ENCODE results near the gene STX16.
A peak's percentile ranks its signal among the peaks of the same experiment; 100 is the strongest.
"Not testable (repeated sequence)": the region's sequence is repeated elsewhere in the genome, so short reads cannot be mapped to it uniquely, and the experiment has no call there.

STX16 gene

DNA sequence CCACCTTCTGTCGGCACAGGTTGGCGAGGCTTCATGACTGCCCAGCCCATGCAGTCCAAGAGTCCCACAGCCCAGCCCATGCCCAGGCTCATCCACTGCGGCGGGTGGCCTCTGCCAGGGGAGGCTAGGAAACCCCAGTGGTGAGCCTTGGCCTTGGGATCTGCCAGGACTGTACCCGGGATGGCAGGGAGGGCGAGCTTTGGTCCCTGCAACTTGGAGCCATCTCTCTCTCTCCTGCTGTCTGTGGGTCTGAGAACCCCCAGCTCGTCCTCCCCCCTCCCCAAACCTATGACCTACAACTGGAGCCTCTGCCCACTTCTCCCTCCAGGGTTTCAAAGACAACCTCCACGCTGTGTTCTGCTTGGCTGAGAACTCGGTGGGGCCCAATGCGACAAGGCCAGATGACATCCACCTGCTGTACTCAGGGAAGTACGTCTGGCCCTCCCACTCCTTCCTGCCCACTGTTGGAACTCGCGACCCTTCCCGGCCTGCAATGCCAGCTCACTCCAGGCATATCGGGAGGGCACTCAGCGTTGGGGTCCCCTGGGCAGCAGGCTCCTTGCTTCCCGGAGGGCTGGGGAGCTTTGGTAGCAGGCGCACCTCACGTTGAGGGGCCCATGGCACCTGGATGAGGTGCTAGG is 61.2 kb downstream of the STX16 start:
- peak; percentile 10 to 15 for DNase-seq

- peak; percentile 6 to 10 for DNase-seq
Measured at GRCh38 chr20:58712806-58713731, 62.0 kb downstream of the STX16 start.

DNA sequence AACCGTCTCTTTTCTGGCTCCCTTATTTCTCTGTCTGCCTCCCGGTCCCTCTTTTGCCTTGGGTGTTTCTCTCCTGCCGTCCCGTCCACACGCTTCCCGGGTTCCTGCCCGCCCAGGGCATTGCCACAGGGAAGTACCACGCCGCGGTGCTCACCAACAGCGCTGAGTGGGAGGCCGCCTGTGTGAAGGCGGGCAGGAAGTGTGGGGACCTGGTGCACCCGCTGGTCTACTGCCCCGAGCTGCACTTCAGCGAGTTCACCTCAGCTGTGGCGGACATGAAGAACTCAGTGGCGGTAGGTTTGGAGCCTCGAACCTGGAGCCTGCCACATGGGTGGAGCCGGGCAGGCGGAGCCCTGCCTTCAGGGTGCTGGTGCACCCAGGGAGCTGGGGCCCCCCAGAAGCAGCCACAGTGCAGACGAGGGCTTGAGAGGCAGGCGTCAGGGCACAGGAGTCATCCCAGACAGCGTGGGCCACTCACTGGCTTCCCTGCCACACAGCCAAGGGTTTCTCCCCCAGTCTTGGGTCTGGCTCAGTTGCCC is 62.8 kb downstream of the STX16 start:
- DNase-seq: peak; percentile 11

- DNase-seq: peak; percentile 13 to 14
Measured at GRCh38 chr20:58714340-58714922, 63.3 kb downstream of the STX16 start.

DNA sequence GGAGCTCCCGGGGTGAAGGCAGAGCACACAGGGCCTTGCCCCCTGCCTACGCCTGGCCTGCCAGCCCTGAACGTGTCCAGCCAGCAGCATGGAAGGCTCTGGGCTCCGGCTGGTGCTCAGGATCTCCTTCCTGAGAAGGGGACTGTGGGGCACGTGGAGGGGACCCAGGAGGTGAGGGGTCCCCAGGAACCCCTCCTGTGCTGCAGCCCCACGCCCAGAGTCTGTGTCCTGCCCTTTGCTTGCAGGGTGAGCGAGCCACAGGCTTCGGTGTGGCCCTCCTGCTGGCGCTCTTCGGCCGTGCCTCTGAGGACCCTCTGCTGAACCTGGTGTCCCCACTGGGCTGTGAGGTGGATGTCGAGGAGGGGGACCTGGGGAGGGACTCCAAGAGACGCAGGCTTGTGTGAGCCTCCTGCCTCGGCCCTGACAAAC is 63.9 kb downstream of the STX16 start:
- peak in 1 of 2 experiments; percentile 11 for DNase-seq

DNA sequence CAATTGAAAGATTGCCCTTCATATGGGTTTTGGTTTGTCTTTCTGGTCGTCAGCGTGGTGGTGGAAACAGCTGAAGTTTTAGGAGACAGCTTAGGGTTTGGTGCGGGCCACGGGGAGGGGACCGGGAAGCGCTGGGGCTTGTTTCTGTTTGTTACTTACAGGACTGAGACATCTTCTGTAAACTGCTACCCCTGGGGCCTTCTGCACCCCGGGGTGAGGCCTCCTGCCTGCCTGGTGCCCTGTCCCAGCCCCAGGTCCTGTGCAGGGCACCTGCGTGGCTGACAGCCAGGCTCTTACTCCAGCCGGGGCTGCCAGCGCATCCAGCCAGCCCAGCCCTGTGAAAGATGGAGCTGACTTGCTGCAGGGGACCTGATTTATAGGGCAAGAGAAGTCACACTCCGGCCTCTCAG is 64.3 kb downstream of the STX16 start:
- peak in 1 of 2 experiments; percentile 9 for DNase-seq

GRCh38 chr20:58715801-58716475 is 64.9 kb downstream of the STX16 start:
- DNase-seq: peak in 1 of 2 experiments; percentile 9

GRCh38 chr20:58716476-58717277 is 65.6 kb downstream of the STX16 start:
- DNase-seq: peak in 1 of 2 experiments; percentile 12

DNA sequence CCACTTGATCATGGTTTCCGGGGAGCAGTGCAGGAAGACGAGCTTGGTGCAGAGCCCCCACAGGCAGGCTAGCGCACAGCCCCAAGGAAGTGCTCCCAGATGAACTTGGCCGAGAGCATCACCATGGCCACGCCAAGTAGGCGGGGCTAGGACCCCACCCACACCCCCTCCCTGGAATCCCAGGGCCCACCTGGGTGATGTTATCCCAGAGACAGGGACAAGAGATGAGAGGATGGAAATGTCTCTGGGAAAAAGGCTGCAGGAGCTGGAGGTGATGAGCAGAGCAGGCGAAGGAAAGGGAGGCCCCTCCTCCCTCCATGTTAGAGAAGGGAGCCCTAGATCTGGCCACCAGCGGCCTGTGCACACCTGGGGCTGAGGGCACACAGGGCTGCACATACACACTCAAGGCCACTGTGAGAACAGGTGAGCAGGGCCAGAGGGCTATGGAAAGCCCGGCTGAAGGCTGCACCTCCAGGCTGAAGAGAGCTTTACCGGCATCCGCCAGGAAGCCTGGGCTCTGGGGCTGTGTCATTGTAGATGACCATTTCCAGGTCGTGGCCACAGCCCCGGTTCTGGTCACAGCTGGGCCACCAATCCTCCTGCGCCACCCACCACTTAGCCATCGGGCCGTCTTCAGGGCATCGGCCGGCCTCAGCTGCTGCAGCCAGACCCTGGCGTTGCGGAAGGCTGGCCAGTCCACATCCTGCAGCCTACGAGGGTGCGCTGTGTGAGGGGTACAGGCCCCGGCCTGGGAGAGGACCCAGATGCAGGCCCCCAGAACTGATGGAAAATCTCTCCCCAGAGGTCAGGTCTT is 66.4 kb downstream of the STX16 start:
- peak; percentile 11 to 12 for DNase-seq

DNA sequence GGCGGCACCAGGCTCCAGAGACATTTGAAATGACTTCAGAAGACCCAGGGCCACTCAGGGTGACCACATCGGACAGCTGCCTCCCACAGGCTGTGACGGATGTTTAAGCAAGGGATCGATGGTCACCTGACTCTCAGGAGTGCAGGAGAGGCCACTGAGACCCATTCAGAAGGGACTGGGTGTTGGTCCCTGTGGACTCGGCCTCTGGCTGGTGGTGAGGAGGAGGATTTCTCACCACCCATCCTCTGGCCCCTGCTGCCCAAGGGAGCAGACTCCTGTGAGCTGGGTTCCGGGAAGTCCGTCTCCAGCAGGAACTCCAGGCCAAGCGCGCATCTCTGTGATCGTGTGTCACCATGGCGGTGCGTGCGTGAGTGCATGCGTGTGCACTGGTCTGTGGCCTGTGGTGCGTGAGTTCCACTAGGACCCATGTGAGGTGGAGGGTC is 67.1 kb downstream of the STX16 start:
- peak; percentile 12 to 13 for DNase-seq

- DNase-seq: no peak
Measured at GRCh38 chr20:58718729-58719128, 67.6 kb downstream of the STX16 start.

DNA sequence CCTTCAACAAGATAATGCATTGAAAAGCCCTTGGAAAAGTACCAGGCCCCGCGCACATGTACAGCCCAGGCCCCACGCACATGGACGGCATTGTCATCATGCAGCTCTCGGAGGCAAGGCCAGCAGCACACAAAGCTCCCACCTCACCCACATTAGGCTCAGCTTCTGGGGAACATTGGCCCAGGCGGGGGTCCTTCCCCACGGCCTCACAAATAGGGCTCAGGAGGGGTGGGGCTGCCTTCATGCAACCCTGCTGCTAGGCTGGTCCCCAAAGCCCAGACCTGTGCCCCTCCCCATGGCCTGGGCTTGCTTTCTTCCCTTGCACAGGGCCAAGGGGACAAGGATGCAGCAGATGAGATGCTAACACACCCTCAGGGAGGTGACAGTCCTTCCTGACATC is 68.2 kb downstream of the STX16 start:
- DNase-seq: peak; percentile 7 to 12

- DNase-seq: peak in 1 of 2 experiments; percentile 11
Measured at GRCh38 chr20:58719971-58720371, 68.9 kb downstream of the STX16 start.

GRCh38 chr20:58720890-58721289 is 69.8 kb downstream of the STX16 start:
- no peak for DNase-seq

DNA sequence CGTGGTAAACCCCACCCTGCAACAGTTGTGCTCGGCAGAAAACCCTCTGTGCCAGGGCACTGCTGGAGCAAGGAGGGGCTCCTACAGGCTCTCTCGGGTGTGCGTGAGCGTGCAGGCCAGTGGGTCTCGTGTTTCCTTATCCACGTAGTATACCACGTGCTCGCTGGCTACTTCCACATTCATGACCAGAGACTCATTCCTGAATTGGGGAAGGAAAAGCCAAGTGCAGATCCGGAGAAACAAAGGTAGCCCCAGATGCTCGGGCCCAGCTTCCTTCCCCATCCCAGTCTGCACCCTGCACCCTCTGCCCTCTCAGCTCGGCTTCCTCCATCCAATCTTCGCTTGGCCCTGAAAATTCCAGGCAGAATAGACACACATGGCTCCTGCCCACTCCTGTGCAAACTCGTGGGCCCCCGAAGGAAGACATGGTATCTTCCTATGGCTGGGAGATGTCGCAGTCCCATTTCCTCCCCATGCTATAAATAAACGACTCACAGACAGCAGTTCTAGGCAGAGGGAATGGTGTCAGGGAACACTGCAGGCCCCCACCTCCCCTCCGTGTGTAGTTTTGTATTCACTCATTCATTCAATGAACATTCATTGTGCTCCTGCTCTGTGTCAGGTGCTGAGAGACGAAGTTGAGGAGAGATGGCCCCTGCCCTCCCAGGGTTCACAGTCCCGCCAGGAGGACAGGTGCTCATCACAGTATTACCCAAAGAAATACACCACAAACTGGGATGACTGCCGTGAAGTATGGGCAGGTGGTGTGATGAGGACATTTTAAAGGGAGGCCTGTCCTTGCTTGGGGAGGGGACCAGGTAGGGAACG is 71.1 kb downstream of the STX16 start:
- peak in 1 of 2 experiments; percentile 7 for DNase-seq

DNA sequence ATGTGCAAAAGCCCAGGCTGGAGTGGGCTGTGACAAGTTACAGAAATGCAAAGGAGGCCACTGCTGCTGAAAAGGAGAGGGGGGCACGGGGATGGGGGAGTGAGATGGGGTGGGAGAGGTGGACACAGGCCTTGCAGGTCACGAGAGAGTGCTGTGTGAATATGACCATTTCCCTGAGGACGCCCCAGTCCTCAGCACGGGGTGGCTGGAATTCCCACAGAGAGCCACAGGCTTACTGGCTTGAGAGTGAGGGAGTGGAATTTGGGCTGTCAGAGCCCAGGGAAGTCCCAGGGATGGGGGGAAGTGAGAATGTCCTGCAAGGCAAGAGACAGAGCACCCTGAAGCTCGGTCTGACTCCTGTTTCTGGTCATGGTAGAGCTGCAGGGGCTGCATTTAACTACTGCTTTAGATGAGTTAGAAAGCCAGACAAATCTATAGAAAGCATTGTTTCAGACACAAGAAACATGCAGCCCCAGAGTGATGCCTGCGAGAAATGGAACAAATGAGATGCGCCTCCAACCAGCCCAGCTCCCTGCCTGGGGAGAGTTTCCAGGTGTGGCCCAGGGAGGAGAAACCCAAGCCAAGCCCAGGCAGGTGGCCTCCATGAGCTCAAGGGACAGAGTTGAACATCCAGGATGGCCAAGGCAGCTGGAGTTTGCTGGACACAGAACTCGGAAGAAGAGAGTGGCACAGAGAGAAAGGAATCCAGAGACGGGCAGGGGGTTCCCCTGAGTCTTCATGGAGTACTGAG is 72.0 kb downstream of the STX16 start:
- DNase-seq: peak in 1 of 2 experiments; percentile 1

DNA sequence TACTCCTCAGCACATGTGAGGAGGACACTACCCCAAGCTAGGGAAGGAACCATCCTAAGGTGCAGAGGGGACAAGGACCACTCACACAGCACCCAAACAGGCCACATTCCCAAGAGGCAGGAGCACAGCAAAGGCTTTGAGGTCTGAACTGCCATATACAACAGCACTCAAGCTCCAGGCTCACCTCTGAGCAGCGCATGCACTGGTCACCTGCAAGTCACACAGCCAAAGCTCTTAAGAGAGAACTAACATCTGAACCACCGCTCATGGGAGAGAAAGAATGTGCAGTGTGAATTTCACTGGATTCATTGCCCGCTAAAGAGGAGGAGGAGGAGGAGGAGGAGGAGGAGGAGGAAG is 72.5 kb downstream of the STX16 start:
- DNase-seq: peak in 1 of 2 experiments; percentile 9

- not testable (repeated sequence) for DNase-seq
Measured at GRCh38 chr20:58726156-58726555, 75.1 kb downstream of the STX16 start.

Data from activated T-cell treated with anti-CD3 and anti-CD28 coated beads, Interleukin-2, amount 50 U/mL, for 48 hours (primary cell).